HEK293T (cell line): ENCODE measurements around the gene DST.

Experiments used
- ARNT ChIP-seq: fragments of 450-650 bp; IDR thresholded peaks from 2 replicates; pipeline ENCODE4 v1.6.1; 2017; ENCODE audit warnings: mild to moderate bottlenecking
- BHLHE40 ChIP-seq: fragments of 450-650 bp; IDR thresholded peaks from 2 replicates; pipeline ENCODE4 v1.6.1; 2016; ENCODE audit warnings: mild to moderate bottlenecking, moderate library complexity, borderline replicate concordance
- CTBP1 ChIP-seq: fragments of 450-650 bp; IDR thresholded peaks from 2 replicates; pipeline ENCODE4 v1.6.1; 2016; ENCODE audit warnings: borderline replicate concordance
- ELF4 ChIP-seq: fragments of 450-650 bp; IDR thresholded peaks from 2 replicates; pipeline ENCODE4 v1.6.1; 2017; ENCODE audit warnings: antibody characterized with exemption
- FOXA1 ChIP-seq: fragments of 450-650 bp; IDR thresholded peaks from 2 replicates; pipeline ENCODE4 v1.6.1; 2016; ENCODE audit warnings: mild to moderate bottlenecking
- FOXK2 ChIP-seq: fragments of 450-650 bp; IDR thresholded peaks from 2 replicates; pipeline ENCODE4 v1.6.1; 2016; ENCODE audit warnings: mild to moderate bottlenecking
- FOXM1 ChIP-seq: fragments of 450-650 bp; IDR thresholded peaks from 2 replicates; pipeline ENCODE4 v1.6.1; 2017; ENCODE audit warnings: mild to moderate bottlenecking, borderline replicate concordance
- HDGF ChIP-seq: fragments of 450-650 bp; IDR thresholded peaks from 2 replicates; pipeline ENCODE4 v1.6.1; 2017; ENCODE audit warnings: antibody characterized with exemption, borderline replicate concordance
- LEF1 ChIP-seq: fragments of 450-650 bp; IDR thresholded peaks from 2 replicates; pipeline ENCODE4 v1.6.1; 2017; ENCODE audit warnings: mild to moderate bottlenecking, borderline replicate concordance
- SP1 ChIP-seq: fragments of 450-650 bp; IDR thresholded peaks from 2 replicates; pipeline ENCODE4 v1.6.1; 2017
- SUZ12 ChIP-seq: fragments of 450-650 bp; IDR thresholded peaks from 2 replicates; pipeline ENCODE4 v1.6.1; 2016; ENCODE audit warnings: mild to moderate bottlenecking
- TARDBP ChIP-seq: fragments of 450-650 bp; IDR thresholded peaks from 2 replicates; pipeline ENCODE4 v1.6.1; 2016
- ZNF384 ChIP-seq: fragments of 450-650 bp; IDR thresholded peaks from 2 replicates; pipeline ENCODE4 v1.6.1; 2016
- TF ChIP-seq, protein P1 (sequence below): fragments of 450-650 bp; IDR thresholded peaks from 2 replicates; pipeline ENCODE4 v1.6.1; 2016

- TF ChIP-seq, protein P1, sequence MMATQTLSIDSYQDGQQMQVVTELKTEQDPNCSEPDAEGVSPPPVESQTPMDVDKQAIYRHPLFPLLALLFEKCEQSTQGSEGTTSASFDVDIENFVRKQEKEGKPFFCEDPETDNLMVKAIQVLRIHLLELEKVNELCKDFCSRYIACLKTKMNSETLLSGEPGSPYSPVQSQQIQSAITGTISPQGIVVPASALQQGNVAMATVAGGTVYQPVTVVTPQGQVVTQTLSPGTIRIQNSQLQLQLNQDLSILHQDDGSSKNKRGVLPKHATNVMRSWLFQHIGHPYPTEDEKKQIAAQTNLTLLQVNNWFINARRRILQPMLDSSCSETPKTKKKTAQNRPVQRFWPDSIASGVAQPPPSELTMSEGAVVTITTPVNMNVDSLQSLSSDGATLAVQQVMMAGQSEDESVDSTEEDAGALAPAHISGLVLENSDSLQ, result no peak
- no peak for TF ChIP-seq BHLHE40
- no peak for TF ChIP-seq TARDBP
- no peak for TF ChIP-seq ARNT
- TF ChIP-seq ELF4, result no peak
- no peak for TF ChIP-seq FOXK2
- no peak for TF ChIP-seq CTBP1
- TF ChIP-seq FOXM1, result no peak
- no peak for TF ChIP-seq SP1
- no peak for TF ChIP-seq SUZ12
- no peak for TF ChIP-seq FOXA1
- no peak for TF ChIP-seq ZNF384
- TF ChIP-seq LEF1, result no peak
- no peak for TF ChIP-seq HDGF
These were observed 115.7 kb downstream of the DST start for GRCh38 chr6:56526860-56527544.
